GM18511 (cell line): Measurements from ENCODE around the gene LAMTOR3.
"Not testable (repeated sequence)": the region's sequence is repeated elsewhere in the genome, so short reads cannot be mapped to it uniquely, and the experiment has no call there.

ENCODE experiments used
- ATAC-seq: cut with Tn5 transposase; IDR thresholded peaks from one replicate; pipeline ENCODE4 v1.9.1; 2021; ENCODE audit warnings: mild to moderate bottlenecking, moderate library complexity; ENCODE audit not compliant: unreplicated experiment

The LAMTOR3 gene

GRCh38 chr4:99833756-99834155 is 60.5 kb downstream of the LAMTOR3 start:
- ATAC-seq: no peak

- no peak for ATAC-seq
Measured at GRCh38 chr4:99832758-99833157, 61.5 kb downstream of the LAMTOR3 start.

- no peak for ATAC-seq
Measured at GRCh38 chr4:99832321-99832720, 61.9 kb downstream of the LAMTOR3 start.

GRCh38 chr4:99830051-99830450 is 64.2 kb downstream of the LAMTOR3 start:
- ATAC-seq: not testable (repeated sequence)

GRCh38 chr4:99828477-99828876 is 65.8 kb downstream of the LAMTOR3 start:
- no peak for ATAC-seq
